ENCODE results near the gene DBI.

The DBI gene

GRCh38 chr2:119366649-119367471 lies at the start of gene DBI, which contains the start of gene C2orf76:
DBI (plus strand) TSS chr2:119366977; CDS start chr2:119367052, 75 bp downstream.
C2orf76 (minus strand) TSS chr2:119366834; CDS start chr2:119339959, 26,875 bp downstream.
- DNase-seq (ENCODE audit: low spot score): peak; percentile 96

GRCh38 chr2:119317554-119317953 lies 49.2 kb upstream of the DBI start:
- DNase-seq (ENCODE audit: low spot score): no peak

- DNase-seq (ENCODE audit: low spot score): no peak
These were observed 47.2 kb upstream of the DBI start for GRCh38 chr2:119319593-119319992.

DNA sequence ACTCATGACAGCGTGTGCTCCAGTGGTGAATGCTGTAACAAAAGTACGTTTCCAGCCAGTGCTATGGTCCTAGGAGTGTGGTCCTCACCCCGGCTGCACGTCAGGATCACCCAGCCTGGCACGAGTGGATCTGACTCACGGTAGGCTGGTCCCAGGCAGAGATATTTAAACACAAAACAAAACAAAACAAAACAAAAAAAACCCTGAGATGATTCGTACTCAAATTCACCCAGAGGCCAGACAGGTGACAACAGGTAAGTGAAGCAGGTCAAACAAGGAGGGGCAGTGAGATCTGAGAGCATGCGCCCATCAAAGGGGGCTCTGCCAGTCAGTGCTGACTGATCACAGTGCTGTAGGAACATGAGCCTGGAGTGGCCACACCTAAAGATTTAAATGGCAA lies 43.3 kb upstream of the DBI start:
- DNase-seq (ENCODE audit: low spot score): no peak

DNA sequence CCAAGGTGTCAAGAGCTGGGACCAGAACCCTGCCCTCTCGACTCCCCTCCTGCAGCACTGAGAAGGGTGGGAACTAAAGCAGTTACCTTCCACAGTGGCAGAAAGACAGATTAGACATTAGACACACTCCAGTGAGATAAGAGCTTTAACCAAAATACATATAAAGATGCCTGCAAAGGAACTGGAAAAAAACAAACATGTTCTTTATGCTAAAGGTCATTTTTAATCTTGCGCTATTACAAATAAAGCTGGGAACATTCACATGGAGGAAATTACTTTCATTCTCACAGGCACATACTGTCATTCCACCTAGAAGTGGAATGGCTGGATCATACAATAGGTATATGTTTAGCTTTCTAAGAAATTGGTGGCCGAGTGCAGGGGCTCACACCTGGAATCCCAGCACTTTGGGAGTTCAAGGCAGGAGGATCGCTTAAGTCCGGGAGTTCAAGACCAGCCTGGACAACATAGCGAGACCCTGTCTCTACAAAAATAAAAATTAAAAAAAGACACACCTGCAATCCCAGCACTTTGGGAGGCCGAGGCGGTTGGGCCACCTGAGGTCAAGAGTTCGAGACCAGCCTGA lies 42.0 kb upstream of the DBI start:
- DNase-seq (ENCODE audit: low spot score): no peak

DNA sequence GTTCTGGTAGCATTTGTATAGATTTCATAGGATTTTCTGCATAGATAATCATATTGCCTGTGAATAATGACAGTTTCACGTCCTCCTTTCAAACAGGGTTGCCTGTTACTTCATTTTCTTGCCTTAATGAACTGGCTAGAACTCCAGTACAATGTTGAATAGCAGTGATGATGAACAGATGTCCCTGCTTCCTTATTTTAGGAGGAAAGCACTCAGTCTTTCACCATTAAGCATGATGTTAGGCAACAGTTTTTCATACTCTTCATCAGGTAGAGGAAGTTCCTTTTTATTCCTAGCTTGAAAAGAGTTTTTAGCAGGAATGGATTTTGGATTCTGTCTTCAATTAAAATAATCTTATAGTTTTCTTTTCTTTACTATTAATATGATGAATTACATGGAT lies 39.8 kb upstream of the DBI start:
- no peak for DNase-seq (ENCODE audit: low spot score)

GRCh38 chr2:119327431-119327830 lies 39.3 kb upstream of the DBI start:
- DNase-seq (ENCODE audit: low spot score): no peak

- no peak for DNase-seq (ENCODE audit: low spot score)
These were observed 33.8 kb upstream of the DBI start for GRCh38 chr2:119332953-119333352.

DNA sequence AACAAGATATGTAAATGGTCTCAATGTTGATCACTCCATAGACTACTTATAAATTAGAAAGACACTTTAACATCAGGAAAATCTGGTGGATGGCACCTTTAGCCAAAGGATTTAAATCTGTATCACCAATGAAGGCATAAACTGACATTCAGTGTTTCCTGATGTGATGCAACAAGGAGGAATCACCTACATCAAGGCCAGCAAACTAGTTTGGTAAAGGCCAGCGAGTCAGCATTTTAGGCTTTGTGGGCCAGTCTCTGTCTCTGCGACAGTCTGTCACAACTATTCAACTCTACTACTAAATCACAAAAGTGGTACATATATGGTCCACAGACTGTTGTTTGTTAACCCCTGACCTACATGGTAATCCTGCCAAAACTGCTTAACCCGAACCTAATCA lies 33.4 kb upstream of the DBI start:
- DNase-seq (ENCODE audit: low spot score): no peak

- no peak for DNase-seq (ENCODE audit: low spot score)
These were observed 32.9 kb upstream of the DBI start for GRCh38 chr2:119333833-119334232.

DNA sequence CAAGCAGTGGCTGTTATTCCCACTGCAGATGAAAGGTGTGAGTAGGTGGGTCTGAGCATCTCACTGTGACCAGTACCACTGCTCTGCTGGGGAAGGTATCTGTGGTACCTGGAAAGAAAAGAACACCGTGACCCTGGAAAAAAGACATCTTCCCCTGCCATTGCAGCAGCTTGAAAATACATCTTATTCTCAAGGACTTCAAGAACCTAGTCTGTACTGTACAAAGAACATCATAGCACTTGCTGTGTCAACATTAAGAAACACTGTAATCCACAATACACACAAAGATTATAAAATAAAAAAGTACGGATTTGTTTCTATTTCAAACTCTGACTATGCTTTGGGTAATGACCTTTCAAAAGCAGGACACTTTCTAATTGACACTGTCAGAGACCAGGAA lies 29.0 kb upstream of the DBI start:
- DNase-seq (ENCODE audit: low spot score): no peak

- DNase-seq (ENCODE audit: low spot score): no peak
These were observed 28.5 kb upstream of the DBI start for GRCh38 chr2:119338272-119338671.

DNA sequence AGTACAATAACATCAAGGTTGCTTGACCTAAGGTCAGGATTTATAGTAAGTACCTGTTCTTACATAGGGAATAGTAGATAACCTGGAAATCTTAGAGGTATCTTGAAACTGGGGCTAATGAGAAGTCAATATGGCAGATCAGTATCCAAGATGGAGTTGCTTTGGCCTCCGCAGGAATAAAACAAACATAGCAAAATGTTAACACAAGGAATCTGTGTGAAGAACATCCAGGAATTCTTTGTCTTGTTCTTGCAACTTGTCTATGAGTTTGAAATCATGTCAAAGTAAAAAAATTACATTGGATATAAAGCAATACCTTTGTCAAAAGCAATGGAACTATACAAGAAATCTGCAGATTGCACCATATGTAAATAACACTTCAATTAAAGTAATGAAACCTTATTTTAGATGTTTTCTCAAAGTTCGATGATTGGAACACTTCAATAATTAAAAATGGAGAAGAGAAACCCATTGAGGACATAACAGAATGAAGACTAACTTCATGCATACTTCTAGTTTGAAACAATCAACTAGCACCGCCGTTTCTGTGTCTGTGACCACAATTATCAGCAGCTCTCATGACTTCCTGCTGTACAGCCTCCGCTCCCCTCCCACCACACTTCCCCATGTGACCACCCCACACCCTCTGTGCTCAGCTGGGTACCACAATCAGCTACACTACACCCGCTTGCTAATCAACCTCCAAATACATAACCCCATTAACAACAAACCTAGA lies 27.8 kb upstream of the DBI start:
- peak; percentile 56 for DNase-seq (ENCODE audit: low spot score)

DNA sequence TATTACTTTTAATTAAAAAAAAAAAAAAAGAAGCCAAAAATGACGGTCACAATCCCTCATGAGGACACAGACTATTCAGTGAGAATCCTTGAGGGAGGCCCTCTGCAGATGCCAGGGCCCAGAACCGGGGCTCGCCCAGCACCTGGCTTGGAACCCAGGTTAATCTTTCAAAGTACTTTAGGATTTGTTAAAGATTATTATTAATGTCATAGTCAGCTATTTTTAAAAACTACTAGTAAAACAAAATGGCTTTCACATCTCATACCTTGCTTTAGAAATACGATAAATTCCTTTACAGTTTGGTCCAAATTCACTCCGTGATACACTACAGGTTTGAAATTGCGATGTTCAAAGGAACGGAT lies 27.2 kb upstream of the DBI start:
- no peak for DNase-seq (ENCODE audit: low spot score)

GRCh38 chr2:119341684-119342083 lies 25.1 kb upstream of the DBI start:
- DNase-seq (ENCODE audit: low spot score): no peak

DNA sequence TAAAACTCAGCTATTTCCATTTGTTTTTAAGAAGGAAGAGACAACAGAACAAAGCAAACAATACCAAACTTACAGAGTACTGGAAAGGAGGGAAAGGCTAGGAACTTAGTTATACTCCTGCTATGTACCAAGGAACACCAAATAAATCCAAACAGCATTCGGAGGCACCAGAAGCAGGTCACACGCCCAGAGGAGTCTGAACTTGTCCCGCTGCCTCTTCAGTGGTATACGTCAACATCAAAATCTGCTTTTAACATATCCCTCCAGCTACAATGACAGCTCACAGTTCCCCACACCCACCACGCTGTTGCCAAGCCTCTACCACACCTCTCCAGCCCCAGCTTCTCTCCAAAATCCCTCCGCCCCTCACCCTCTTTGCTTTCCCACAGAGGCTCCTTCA lies 17.5 kb upstream of the DBI start:
- DNase-seq (ENCODE audit: low spot score): no peak

- no peak for DNase-seq (ENCODE audit: low spot score)
These were observed 16.3 kb upstream of the DBI start for GRCh38 chr2:119350311-119350998.

GRCh38 chr2:119352357-119352756 lies 14.4 kb upstream of the DBI start:
- no peak for DNase-seq (ENCODE audit: low spot score)

DNA sequence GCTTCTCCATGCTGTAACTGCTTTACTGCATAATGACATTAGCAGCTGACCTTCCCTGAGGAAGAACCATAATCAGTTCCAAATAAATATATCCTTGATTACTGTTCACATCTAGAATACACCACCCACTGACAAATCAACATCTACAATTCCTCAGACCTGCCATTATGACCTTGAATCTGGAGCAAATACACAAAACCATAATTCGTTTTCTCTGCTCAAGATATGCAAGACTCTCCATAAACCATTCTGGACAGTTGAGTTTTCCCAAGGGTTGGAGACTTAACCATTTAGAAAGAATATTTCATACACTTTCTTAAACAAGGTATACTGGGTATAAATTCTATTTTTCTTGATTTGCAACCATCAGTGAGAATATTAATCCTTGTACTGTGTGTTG lies 11.9 kb upstream of the DBI start:
- DNase-seq (ENCODE audit: low spot score): no peak

- DNase-seq (ENCODE audit: low spot score): no peak
These were observed 7.0 kb upstream of the DBI start for GRCh38 chr2:119359774-119360173.

- no peak for DNase-seq (ENCODE audit: low spot score)
These were observed 6.3 kb upstream of the DBI start for GRCh38 chr2:119360423-119360966.

DNA sequence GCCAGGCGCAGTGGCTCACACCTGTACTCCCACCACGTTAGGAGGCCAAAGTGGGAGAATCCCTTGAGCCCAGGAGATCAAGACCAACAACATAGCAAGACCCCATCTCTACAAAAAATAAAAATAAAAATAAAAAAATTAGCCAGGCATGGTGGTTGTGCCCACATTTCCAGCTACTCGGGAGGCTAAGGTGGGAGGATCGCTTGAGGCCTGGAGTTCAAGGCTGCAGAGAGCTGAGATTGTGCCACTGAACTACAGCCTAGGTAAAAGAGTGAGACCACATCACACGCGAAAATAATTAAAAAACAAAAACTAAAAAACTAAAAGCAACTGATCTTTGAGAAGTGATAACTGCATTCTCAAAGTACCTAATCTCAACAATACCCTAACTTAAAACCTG lies 2.0 kb upstream of the DBI start:
- no peak for DNase-seq (ENCODE audit: low spot score)
